Stimulated activated naive CD8-positive, alpha-beta T cell treated with anti-CD3 and anti-CD28 coated beads, Interleukin-15, amount 100 ng/mL, for 72 hours (primary cell): ENCODE results near the gene ACSF3.

Experiments
- ATAC-seq: fragments of 150-1000 bp; cut with Tn5 transposase; 2 replicates; pipeline ENCODE4 v1.10.0; 2021; ENCODE audit warnings: mild to moderate bottlenecking, moderate library complexity
- DNase-seq, 2 donors: peaks; one replicate each; pipeline ENCODE4 v3.0.0; 2021 to 2022
- H3K27ac Mint-ChIP-seq, 2 donors: one replicate each; pipeline ENCODE4 v1.8.0; 2022; ENCODE audit warnings: mild to moderate bottlenecking in 2 of 2, mixed read lengths in 2 of 2, moderate library complexity in 2 of 2
- H3K27me3 Mint-ChIP-seq: one replicate; pipeline ENCODE4 v1.8.0; 2022; ENCODE audit warnings: mixed read lengths
- H3K4me1 Mint-ChIP-seq: one replicate; pipeline ENCODE4 v1.8.0; 2022; ENCODE audit warnings: mild to moderate bottlenecking, mixed read lengths
- H3K4me3 Mint-ChIP-seq, 2 donors: one replicate each; pipeline ENCODE4 v1.8.0; 2022; ENCODE audit warnings: mild to moderate bottlenecking in 2 of 2, mixed read lengths in 2 of 2, moderate library complexity in 1 of 2
- H3K9me3 Mint-ChIP-seq, 2 donors: one replicate each; pipeline ENCODE4 v1.8.0; 2022; ENCODE audit warnings: mixed read lengths in 2 of 2

The ACSF3 gene

GRCh38 chr16:89104930-89105571 is 11.4 kb downstream of the ACSF3 start:
- Mint-ChIP-seq H3K4me3 (no peak overlapping the region), H3K9me3 (no peaks in the 10 kb centered on the region), H3K27ac (peak overlapping the region in 1 of 2 donors; percentile 63), H3K27me3 (no peaks in the 10 kb centered on the region), H3K4me1 (peaks cover 40% of the 10 kb centered on the region)
- ATAC-seq (no peak), DNase-seq (no peak)

GRCh38 chr16:89105599-89106151 is 12.0 kb downstream of the ACSF3 start:
- H3K27ac Mint-ChIP-seq: peak overlapping the region in 1 of 2 donors; percentile 63

GRCh38 chr16:89106533-89107202 is 13.0 kb downstream of the ACSF3 start:
- H3K9me3 Mint-ChIP-seq: no peaks in the 10 kb centered on the region
- peaks cover 24% of the 10 kb centered on the region for H3K4me1 Mint-ChIP-seq
- no peak overlapping the region for H3K27ac Mint-ChIP-seq
- ATAC-seq (no peak), DNase-seq (no peak)
- no peak overlapping the region for H3K4me3 Mint-ChIP-seq
- no peaks in the 10 kb centered on the region for H3K27me3 Mint-ChIP-seq

More at GRCh38 chr16:89105599-89106151, 12.0 kb downstream of the ACSF3 start:
- DNase-seq: no peak
- Mint-ChIP-seq H3K4me1 (peaks cover 33% of the 10 kb centered on the region), H3K4me3 (no peak overlapping the region), H3K27me3 (no peaks in the 10 kb centered on the region), H3K9me3 (no peaks in the 10 kb centered on the region)
- no peak for ATAC-seq

GRCh38 chr16:89107203-89107582 is 13.5 kb downstream of the ACSF3 start:
- peaks cover 18% of the 10 kb centered on the region for H3K4me1 Mint-ChIP-seq
- H3K27ac Mint-ChIP-seq: no peak overlapping the region
- no peak overlapping the region for H3K4me3 Mint-ChIP-seq

GRCh38 chr16:89108416-89108815 is 14.8 kb downstream of the ACSF3 start:
- H3K4me3 Mint-ChIP-seq: no peak overlapping the region
- H3K4me1 Mint-ChIP-seq: peaks cover 17% of the 10 kb centered on the region
- DNase-seq (no peak), ATAC-seq (no peak)
- H3K27me3 Mint-ChIP-seq: no peaks in the 10 kb centered on the region
- H3K9me3 Mint-ChIP-seq: no peaks in the 10 kb centered on the region
- peak overlapping the region in 1 of 2 donors; percentile 65 for H3K27ac Mint-ChIP-seq

More at GRCh38 chr16:89107203-89107582, 13.5 kb downstream of the ACSF3 start:
- no peaks in the 10 kb centered on the region for H3K27me3 Mint-ChIP-seq
- no peak for ATAC-seq
- H3K9me3 Mint-ChIP-seq: no peaks in the 10 kb centered on the region
- no peak for DNase-seq

GRCh38 chr16:89110641-89111040 is 17.0 kb downstream of the ACSF3 start:
- H3K27ac Mint-ChIP-seq: no peak overlapping the region
- DNase-seq: no peak
- ATAC-seq: no peak
- no peak overlapping the region for H3K4me3 Mint-ChIP-seq
- H3K27me3 Mint-ChIP-seq: no peaks in the 10 kb centered on the region
- H3K9me3 Mint-ChIP-seq: no peaks in the 10 kb centered on the region
- H3K4me1 Mint-ChIP-seq: peaks cover 26% of the 10 kb centered on the region

GRCh38 chr16:89111263-89111662 is 17.6 kb downstream of the ACSF3 start:
- Mint-ChIP-seq H3K9me3 (no peaks in the 10 kb centered on the region), H3K27ac (no peak overlapping the region), H3K4me1 (peaks cover 33% of the 10 kb centered on the region), H3K27me3 (no peaks in the 10 kb centered on the region), H3K4me3 (no peak overlapping the region)
- ATAC-seq: no peak
- DNase-seq: no peak

GRCh38 chr16:89112377-89113151 is 18.9 kb downstream of the ACSF3 start:
- Mint-ChIP-seq H3K27me3 (no peaks in the 10 kb centered on the region), H3K9me3 (no peaks in the 10 kb centered on the region), H3K4me3 (no peak overlapping the region), H3K4me1 (peaks cover 34% of the 10 kb centered on the region), H3K27ac (no peak overlapping the region)
- no peak for DNase-seq
- no peak for ATAC-seq

GRCh38 chr16:89113152-89113547 is 19.5 kb downstream of the ACSF3 start:
- Mint-ChIP-seq H3K27me3 (no peaks in the 10 kb centered on the region), H3K9me3 (no peaks in the 10 kb centered on the region), H3K27ac (no peak overlapping the region), H3K4me3 (no peak overlapping the region), H3K4me1 (peaks cover 40% of the 10 kb centered on the region)
- ATAC-seq (no peak), DNase-seq (no peak)

- H3K27me3 Mint-ChIP-seq: no peaks in the 10 kb centered on the region
- no peak overlapping the region for H3K4me3 Mint-ChIP-seq
- DNase-seq (no peak), ATAC-seq (no peak)
- peaks cover 40% of the 10 kb centered on the region for H3K4me1 Mint-ChIP-seq
- H3K27ac Mint-ChIP-seq: no peak overlapping the region
- no peaks in the 10 kb centered on the region for H3K9me3 Mint-ChIP-seq
Observed at GRCh38 chr16:89113661-89114060, 20.0 kb downstream of the ACSF3 start.

GRCh38 chr16:89114159-89114981 is 20.7 kb downstream of the ACSF3 start:
- H3K27me3 Mint-ChIP-seq: no peaks in the 10 kb centered on the region
- ATAC-seq: peak; percentile 2
- H3K4me1 Mint-ChIP-seq: peaks cover 39% of the 10 kb centered on the region
- H3K27ac Mint-ChIP-seq: peak overlapping the region; percentile 84 to 92
- H3K4me3 Mint-ChIP-seq: peak overlapping the region; percentile 76 to 78
- H3K9me3 Mint-ChIP-seq: no peaks in the 10 kb centered on the region
- DNase-seq: no peak

GRCh38 chr16:89115216-89115861 is 21.7 kb downstream of the ACSF3 start:
- H3K4me3 Mint-ChIP-seq: peak overlapping the region; percentile 76 to 78
- DNase-seq (peak; percentile 68 to 81), ATAC-seq (peak; percentile 92)
- H3K4me1 Mint-ChIP-seq: peaks cover 39% of the 10 kb centered on the region
- H3K27me3 Mint-ChIP-seq: no peaks in the 10 kb centered on the region
- no peaks in the 10 kb centered on the region for H3K9me3 Mint-ChIP-seq
- H3K27ac Mint-ChIP-seq: peak overlapping the region; percentile 84 to 92

GRCh38 chr16:89116341-89117226 is 22.9 kb downstream of the ACSF3 start:
- peak overlapping the region in 1 of 2 donors; percentile 76 for H3K27ac Mint-ChIP-seq
- H3K27me3 Mint-ChIP-seq: no peaks in the 10 kb centered on the region
- peaks cover 39% of the 10 kb centered on the region for H3K4me1 Mint-ChIP-seq
- DNase-seq: no peak
- no peak overlapping the region for H3K4me3 Mint-ChIP-seq
- ATAC-seq: no peak
- H3K9me3 Mint-ChIP-seq: no peaks in the 10 kb centered on the region
